ENCODE results near the gene ATP6V1G3.
"Not testable (repeated sequence)": the region's sequence is repeated elsewhere in the genome, so short reads cannot be mapped to it uniquely, and the experiment has no call there.

The ATP6V1G3 gene

DNA sequence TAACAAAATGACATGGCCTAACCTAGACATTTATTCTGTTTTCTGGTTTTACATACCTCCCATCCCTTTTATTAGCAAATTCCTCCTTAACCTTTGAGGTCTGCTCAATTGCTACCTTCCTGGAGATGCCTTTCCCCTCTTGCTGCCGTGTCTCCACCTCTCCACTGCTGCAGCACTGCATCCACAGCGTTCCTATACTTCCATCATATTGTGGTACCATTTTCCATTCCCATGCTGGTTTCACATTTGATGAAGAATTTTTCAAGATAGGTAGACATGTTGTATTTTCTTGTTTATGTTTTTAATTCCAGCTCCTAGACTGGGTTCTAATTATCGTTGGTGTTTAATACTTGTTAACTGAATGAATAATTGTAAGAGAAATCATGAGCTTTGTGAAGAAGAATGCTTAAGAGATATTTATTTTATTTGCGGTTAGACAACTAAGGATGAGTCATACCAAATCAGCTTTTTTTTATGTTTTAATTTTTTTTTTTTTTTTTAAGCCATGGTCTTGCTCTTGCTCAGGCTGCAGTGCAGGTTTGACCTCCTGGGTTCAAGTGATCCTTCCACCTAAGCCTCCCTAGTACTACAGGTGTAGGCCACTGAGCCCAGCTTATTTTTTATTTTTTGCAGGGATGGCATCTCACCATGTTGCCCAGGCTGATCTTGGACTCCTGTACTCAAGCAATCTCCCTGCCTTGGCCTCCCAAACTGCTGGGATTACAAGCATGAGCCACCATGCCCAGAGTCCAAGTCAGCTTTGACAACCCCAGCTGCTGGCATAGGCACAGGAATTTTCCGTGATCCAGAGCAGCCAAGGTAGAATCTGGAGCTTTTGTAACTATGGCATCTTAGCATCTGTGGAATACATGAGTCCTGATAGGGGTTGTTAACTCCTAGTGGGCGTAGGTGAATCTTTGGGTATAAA lies 44.0 kb downstream of the ATP6V1G3 start:
- no peak for DNase-seq

DNA sequence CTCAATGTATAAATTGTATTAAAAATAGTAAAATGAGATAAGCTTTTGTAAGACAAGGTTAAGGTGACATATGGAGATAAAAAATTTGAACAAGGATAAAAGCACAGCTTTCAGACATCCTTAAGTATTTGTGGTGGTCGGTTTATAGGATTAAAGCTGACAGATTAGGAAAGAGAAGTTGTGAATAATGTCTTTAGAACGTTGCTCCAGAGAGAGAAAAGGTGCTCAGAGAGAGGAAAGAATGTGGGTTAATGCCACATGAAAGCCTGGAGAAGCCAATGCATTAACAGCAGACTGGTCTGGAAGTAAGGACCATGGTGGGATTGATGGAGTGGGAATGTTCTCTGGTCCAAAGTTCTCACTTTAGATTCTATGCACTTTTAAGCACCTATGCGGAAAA lies 44.8 kb downstream of the ATP6V1G3 start:
- no peak for DNase-seq

DNA sequence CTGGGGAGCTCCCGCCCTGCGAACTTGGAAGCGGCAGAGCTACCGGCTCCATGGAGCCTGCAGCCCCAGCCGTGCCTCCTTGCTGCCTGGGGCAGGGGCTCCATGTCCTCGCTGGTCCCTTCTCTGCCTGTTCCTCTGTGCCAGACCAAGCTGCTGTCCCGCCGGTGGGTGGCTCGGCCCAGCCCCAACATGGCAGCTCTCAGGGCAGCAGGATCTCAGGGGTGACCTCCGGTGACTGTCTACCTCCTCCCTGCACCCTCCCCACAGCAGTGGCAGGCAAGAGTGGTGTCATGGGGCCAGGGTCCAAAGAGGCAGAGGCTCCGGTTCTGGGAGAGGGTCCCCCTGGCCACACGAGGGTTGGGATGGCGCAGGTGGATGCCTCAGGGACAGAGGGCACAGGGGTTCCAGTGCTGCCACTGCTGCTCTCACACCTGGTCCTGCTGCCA lies 45.8 kb downstream of the ATP6V1G3 start:
- no peak for DNase-seq

DNA sequence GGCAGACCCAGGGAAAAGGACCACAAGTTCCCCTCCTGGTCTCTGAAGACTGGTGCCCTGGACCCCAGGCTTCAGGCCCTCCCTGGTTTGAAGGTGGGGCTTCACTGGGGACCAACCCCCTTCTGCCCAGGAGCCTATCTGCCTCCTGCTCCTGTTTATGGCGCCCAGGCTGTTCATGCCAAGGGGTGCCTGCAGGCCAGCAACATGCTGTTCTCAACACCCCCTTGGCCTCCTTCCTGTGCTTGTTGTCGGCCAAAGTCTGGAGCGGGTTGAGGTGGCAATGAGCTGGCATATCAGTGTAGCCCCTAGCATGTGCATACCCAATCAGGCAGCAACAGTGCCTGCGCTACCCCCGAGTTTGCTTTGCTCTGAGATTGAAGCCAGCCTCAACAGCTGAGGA lies 46.3 kb downstream of the ATP6V1G3 start:
- no peak for DNase-seq

DNA sequence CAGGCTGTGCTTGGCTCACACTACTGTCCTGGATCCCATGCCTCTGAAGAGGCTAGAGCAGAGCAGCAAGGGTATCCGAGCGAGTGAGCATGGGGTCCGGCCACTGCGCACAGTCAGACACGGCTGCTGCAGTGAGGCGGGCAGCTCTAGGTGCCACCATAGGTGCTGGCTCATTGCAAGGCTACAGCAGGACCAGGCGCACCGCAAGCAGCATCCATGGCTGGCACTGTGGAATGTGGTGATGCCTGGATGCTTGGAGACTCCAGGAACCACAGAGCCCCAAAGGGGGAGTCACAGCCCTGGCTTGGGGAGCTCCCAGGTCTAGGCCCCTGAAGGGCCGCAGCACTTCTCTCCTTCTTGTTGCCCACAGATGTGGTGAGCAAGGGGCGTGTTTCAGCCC lies 47.2 kb downstream of the ATP6V1G3 start:
- no peak for DNase-seq

DNA sequence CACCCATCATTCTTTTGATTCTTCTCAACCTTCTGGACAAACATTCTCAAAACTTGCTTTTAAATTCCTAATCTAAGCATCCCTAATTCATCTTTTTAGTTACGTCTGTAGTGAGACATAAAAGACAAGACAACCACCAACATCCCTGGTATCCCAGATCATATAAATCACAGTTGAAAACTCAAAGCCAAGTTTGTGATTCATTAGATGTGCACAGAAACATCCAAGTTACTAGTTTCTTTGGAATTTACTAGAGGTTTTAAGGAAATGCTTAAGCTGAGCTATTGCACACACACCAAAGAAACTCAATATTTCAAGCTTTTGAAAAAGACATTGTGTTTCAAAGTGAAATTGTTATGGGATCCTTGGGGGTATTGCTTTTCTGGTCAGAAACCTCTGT lies 47.6 kb downstream of the ATP6V1G3 start:
- DNase-seq, result no peak

DNA sequence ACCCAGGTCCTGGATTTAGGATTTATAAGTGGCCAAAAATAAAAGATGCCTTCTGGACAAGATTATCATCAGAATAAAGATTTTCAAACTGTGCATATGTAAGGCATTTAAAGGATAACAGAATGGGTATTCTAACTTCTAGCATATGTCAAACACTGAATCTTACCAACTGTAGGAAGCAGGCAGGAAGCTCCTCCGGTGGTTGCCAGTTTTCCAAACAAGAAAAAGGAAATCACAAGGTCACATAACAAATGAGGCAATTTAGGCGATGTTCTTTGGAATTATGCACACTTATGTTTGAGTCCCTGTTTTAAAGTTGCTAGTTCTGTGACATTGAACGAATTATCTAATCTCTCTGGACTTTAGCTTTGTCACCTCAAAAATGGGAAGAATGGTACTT lies 48.9 kb downstream of the ATP6V1G3 start:
- DNase-seq, result no peak

DNA sequence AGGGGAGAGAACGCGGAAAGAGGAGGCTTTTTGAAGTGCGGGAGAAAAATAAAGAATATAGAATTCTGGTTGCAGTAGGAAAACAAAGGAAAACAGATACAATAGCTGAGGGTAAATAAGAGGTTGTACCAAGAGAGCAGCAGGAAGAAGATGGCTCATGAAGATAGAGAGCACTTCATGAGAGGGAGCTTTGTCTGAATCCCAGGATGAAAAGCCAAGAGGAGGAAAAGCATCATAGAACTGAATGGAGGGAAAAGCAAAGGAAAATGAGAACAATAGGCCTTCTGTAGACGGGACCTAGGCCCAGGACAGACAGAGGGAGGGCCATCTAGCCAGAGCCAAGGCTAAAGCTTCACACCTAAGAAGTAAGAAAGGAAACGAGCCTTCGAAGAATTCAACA lies 49.5 kb downstream of the ATP6V1G3 start:
- no peak for DNase-seq

DNA sequence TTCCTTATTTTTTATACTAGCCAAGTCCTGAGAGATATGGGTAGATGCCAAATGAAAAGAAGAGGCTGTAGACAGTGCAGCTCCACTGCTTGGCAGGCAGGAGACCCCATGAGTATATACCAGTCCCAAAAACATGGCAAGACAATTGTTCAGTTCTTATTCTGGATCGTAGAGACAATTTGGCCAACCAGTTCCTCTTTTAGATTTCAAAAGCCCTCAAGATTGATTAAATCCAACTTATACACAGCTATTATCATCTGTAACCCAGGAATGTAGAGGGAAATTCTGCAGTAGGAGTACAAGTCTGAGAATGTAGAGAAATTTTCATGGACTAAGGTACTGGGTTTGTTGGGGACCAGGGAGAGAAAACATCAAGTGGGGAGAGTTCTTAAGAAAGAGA lies 50.3 kb downstream of the ATP6V1G3 start:
- no peak for DNase-seq

DNA sequence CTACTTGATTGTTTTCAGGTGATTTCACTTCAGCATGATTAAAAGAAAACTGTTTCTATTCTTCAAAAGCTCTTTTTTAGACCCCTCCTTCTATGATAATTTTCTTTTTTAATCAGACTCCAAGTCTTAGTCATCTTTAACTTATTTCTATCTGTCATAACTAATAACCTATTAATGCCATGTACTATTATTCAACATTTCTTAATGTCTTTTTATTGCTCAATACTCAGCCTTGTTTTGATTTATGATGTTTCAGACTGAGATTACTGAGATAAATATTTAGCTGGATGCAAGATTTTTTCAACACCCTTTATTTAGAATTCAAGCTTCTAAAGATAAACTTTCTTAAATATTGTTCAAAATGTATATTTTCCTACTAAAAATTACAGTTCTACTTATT lies 53.6 kb downstream of the ATP6V1G3 start:
- DNase-seq, result no peak

DNA sequence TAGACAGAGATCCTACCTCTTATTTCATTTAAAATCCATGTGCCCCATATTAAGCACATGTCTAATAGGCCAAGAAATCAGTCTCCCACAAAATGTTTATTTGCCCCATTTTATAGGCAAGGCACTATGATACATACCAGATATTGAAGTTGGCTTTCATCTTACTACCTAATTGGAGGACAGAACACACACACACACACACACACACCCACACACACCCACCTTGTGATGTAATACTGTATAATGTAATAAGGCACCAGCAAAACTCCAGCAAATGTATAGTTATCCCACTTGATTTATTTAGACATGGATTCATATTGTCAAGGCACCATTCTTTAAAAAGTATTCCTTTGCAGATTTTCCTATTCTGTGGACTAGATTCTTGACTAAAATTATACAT lies 56.8 kb downstream of the ATP6V1G3 start:
- DNase-seq, result no peak

DNA sequence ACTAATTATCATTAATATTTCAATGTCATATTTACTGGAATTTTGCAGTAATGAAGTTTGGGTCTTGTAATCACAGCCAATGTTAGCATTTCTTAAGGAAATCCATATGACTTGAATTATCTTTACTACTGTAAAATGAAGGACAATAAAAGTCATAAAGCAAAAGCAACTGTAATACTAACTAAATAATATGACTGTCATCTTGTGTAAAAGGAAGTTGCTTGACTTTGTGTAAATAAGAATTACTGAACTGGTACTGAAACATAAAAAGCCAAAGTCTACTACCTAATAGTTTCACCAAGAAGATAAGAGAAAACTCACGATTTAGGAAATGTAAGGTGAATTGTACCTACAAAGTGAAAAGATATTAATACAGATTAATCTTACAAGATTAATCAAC lies 57.5 kb downstream of the ATP6V1G3 start:
- DNase-seq, result no peak

DNA sequence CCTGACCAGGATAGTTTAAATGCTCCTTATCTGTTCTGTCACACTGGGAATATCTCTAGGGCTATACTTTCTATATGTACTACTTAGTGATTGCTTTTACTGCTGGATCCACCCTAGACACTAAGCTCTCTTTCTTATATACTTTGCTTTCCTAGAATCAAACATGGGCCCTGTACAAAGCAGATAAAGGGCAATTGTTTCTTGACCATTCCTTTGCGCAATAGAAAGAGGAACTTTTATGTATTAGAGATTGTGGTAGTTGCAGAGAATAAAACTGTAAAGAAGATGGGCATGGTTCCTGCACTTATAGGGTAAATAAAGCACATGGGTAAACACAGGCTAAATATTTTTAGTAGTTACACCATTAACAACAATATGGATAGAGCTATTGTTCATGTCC lies 58.8 kb downstream of the ATP6V1G3 start:
- DNase-seq, result no peak

DNA sequence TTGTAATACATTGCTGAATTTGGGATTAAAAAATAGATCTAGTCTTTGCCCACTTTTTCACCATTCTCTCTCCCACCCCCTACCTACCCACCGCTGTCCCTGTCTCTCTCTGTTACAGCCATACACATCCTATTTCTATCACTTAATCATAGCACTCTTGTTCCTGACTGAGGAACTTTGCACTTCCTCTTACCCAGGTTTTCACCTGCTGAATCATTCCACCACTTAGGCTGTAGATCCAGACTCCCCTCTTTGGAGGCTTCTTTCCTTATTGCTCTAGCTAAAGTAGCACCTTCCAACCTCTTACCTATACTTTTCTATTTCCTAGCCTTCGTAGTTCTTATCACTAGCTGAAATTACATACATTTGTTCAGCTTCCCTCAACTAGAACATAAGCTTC lies 59.6 kb downstream of the ATP6V1G3 start:
- no peak for DNase-seq

DNA sequence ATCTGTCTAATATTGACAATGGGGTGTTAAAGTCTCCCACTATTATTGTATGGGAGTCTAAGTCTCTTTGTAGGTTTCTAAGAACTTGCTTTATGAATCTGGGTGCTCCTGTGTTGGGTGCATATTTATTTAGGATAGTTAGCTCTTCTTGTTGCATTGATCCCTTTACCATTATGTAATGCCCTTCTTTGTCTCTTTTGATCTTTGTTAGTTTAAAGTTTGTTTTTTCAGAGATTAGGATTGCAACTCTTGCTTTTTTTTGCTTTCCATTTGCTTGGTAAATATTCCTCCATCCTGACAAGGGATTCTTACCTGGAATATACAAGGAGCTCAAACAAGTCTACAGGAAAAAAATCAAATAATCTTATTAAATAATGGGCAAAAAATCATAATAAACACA lies 63.1 kb downstream of the ATP6V1G3 start:
- DNase-seq, result not testable (repeated sequence)
